ENCODE results near the gene KLK4. TPM values are rescaled to one million over a fixed set of nuclear protein-coding genes. Genes with fewer than 3 reads are reported as not detected.

Gene KLK4
- polyA plus RNA-seq, 3 donors: not detected

DNA sequence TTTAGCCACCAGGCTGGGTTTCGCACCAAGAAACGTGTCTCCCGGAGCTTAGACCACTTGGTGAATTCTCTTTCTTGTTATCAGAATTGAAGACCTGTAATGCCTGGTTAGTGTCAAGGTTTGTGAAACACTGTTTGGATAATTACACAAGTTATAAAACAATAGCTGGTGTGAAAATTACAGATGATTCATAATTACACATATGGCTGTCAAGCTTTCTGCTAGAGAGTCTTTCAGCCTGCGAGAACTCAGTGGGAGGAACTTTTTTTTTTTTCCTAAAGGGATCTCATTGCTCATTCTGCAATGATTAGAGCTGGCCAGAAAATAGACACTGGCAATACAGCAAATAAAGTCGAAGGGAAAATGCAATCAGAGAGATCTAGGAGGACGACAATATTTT is 13.4 kb upstream of the KLK4 start:
- H3K4me3 Mint-ChIP-seq: no peak overlapping the region
- Histone ChIP-seq H2AFZ (ENCODE audit: insufficient read depth, low read depth, low read length, poor library complexity, severe bottlenecking) (no peak overlapping the region), H3K4me2 (replicated peaks; ENCODE audit: extremely low read depth, low read length, poor library complexity, severe bottlenecking) (no peak overlapping the region), H3K4me3 (replicated peaks in 1 of 3; ENCODE audit: low read depth in 2 of 3, low read length in 3 of 3) (no peak overlapping the region), H4K20me1 (ENCODE audit: insufficient read depth, low read length) (no peaks in the 10 kb centered on the region), H3K79me2 (ENCODE audit: insufficient read depth, low read length) (no peaks in the 10 kb centered on the region), H3K27ac (ENCODE audit: low read depth in 1 of 2, low read length in 2 of 2) (no peak overlapping the region), H3K9ac (ENCODE audit: insufficient read depth, low read length, poor library complexity, severe bottlenecking) (no peak overlapping the region), H3K9me3 (replicated peaks in 1 of 2; ENCODE audit: control insufficient read depth in 1 of 2, insufficient read depth in 1 of 2, low read length in 2 of 2) (no peaks in the 10 kb centered on the region), H3K27me3 (ENCODE audit: control insufficient read depth in 2 of 2, insufficient read depth in 2 of 2, low read length in 2 of 2) (peaks cover 0 to 3% of the 10 kb centered on the region in 2 donors), H3K36me3 (replicated peaks in 1 of 2; ENCODE audit: control insufficient read depth in 1 of 2, insufficient read depth in 2 of 2, low read length in 2 of 2) (no peaks in the 10 kb centered on the region), H3K4me1 (ENCODE audit: control insufficient read depth in 1 of 2, insufficient read depth in 2 of 2, low read length in 2 of 2) (no peaks in the 10 kb centered on the region)
- DNase-seq: no peak
- 69% methylated on average over 3 of the region's 6 CpGs for WGBS (ENCODE audit: insufficient coverage)
- no peaks in the 10 kb centered on the region for H3K36me3 Mint-ChIP-seq
- intact Hi-C loops (cut with micrococcal nuclease): loop anchor here in 1 of 2 donors (10.0 kb wide), 1 partner anchor 240 kb away; no protein-coding TSS in a partner anchor
- peaks cover 5 to 26% (median 14%) of the 10 kb centered on the region in 3 donors for H3K27me3 Mint-ChIP-seq (ENCODE audit: low read depth in 3 of 3)
- H3K4me1 Mint-ChIP-seq: peaks cover 9% of the 10 kb centered on the region
- H3K27ac Mint-ChIP-seq: no peak overlapping the region
- TF ChIP-seq, protein P1, sequence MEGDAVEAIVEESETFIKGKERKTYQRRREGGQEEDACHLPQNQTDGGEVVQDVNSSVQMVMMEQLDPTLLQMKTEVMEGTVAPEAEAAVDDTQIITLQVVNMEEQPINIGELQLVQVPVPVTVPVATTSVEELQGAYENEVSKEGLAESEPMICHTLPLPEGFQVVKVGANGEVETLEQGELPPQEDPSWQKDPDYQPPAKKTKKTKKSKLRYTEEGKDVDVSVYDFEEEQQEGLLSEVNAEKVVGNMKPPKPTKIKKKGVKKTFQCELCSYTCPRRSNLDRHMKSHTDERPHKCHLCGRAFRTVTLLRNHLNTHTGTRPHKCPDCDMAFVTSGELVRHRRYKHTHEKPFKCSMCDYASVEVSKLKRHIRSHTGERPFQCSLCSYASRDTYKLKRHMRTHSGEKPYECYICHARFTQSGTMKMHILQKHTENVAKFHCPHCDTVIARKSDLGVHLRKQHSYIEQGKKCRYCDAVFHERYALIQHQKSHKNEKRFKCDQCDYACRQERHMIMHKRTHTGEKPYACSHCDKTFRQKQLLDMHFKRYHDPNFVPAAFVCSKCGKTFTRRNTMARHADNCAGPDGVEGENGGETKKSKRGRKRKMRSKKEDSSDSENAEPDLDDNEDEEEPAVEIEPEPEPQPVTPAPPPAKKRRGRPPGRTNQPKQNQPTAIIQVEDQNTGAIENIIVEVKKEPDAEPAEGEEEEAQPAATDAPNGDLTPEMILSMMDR (IDR thresholded peaks at IDR 0.05): no peak
- peaks cover 0 to 2% (median 0%) of the 10 kb centered on the region in 7 donors for H3K9me3 Mint-ChIP-seq

DNA sequence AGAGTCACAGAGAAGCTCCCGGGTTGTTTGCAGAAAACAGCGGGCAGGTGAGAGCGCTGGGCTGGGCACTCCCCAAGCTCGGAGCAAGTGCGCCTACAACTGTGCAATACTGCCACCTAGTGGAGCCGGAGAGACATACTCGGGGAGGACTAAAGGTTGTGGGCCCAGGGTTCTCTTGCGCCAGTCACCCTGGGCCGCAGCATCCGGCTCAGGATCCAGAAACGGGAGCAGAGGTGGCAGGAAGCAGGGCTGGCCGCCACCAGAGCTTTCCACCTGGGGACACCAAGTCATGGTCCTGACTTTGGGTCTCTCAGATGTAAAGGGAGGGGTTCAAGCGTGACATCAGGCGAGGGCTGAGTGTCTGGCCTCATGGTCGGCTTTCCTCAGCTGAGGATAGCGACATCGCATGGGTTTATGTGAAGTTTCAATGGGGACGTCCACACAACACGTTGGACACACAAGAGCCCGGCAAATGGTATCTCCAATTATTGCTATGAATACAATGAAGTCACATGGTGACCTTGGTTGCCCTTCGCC is 11.2 kb upstream of the KLK4 start:
- TF ChIP-seq, protein P1 (IDR thresholded peaks at IDR 0.05): peak; percentile 97
- 15% methylated on average over 14 of the region's 21 CpGs for WGBS (ENCODE audit: insufficient coverage)
- Histone ChIP-seq H3K4me2 (replicated peaks; ENCODE audit: extremely low read depth, low read length, poor library complexity, severe bottlenecking) (no peak overlapping the region), H3K9me3 (replicated peaks in 1 of 2; ENCODE audit: control insufficient read depth in 1 of 2, insufficient read depth in 1 of 2, low read length in 2 of 2) (no peaks in the 10 kb centered on the region), H3K4me3 (replicated peaks in 1 of 3; ENCODE audit: low read depth in 2 of 3, low read length in 3 of 3) (no peak overlapping the region), H4K20me1 (ENCODE audit: insufficient read depth, low read length) (no peaks in the 10 kb centered on the region), H3K27me3 (ENCODE audit: control insufficient read depth in 2 of 2, insufficient read depth in 2 of 2, low read length in 2 of 2) (peaks cover 0 to 3% of the 10 kb centered on the region in 2 donors), H2AFZ (ENCODE audit: insufficient read depth, low read depth, low read length, poor library complexity, severe bottlenecking) (no peak overlapping the region), H3K27ac (ENCODE audit: low read depth in 1 of 2, low read length in 2 of 2) (no peak overlapping the region), H3K79me2 (ENCODE audit: insufficient read depth, low read length) (no peaks in the 10 kb centered on the region), H3K4me1 (ENCODE audit: control insufficient read depth in 1 of 2, insufficient read depth in 2 of 2, low read length in 2 of 2) (no peaks in the 10 kb centered on the region), H3K9ac (ENCODE audit: insufficient read depth, low read length, poor library complexity, severe bottlenecking) (no peak overlapping the region), H3K36me3 (replicated peaks in 1 of 2; ENCODE audit: control insufficient read depth in 1 of 2, insufficient read depth in 2 of 2, low read length in 2 of 2) (no peaks in the 10 kb centered on the region)
- Mint-ChIP-seq H3K4me1 (peaks cover 9% of the 10 kb centered on the region), H3K36me3 (no peaks in the 10 kb centered on the region), H3K27me3 (ENCODE audit: low read depth in 3 of 3) (peaks cover 5 to 24% (median 19%) of the 10 kb centered on the region in 3 donors), H3K27ac (no peak overlapping the region), H3K9me3 (no peaks in the 10 kb centered on the region), H3K4me3 (no peak overlapping the region)
- DNase-seq: peak; percentile 47 to 70 (median 54)
- intact Hi-C loops (cut with micrococcal nuclease): loop anchor here in 1 of 2 donors (10.0 kb wide), 1 partner anchor 242 kb away; no protein-coding TSS in a partner anchor
